Kidney epithelial cell (primary cell): Measurements from ENCODE around the gene SPOPL. TPM values are rescaled to one million over a fixed set of nuclear protein-coding genes. Genes with fewer than 3 reads are reported as not detected.

Experiments used
- DNase-seq: peaks from one replicate; pipeline ENCODE4 v3.0.0-alpha.2; 2010; ENCODE audit warnings: low read depth
- H3K27me3 ChIP-seq: 2 replicates; pipeline ENCODE4 v1.6.0; 2011; ENCODE audit warnings: low read length; ENCODE audit not compliant: control insufficient read depth, insufficient read depth
- H3K36me3 ChIP-seq: 2 replicates; pipeline ENCODE4 v1.5.1; 2011; ENCODE audit warnings: low read length; ENCODE audit not compliant: control insufficient read depth, insufficient read depth
- H3K4me3 ChIP-seq: 2 replicates; pipeline ENCODE4 v1.5.1; 2011; ENCODE audit warnings: low read depth, mild to moderate bottlenecking, control low read depth, low read length
- CTCF ChIP-seq: IDR thresholded peaks from 2 replicates; pipeline ENCODE4 v1.5.1; 2011; ENCODE audit warnings: mild to moderate bottlenecking, moderate library complexity, low read length, control low read depth, inconsistent platforms; ENCODE audit not compliant: insufficient read depth, poor library complexity, severe bottlenecking
- total RNA-seq: library from RNA; depleted of rRNA; stranded (reverse); fragments of >200 nt; gene quantifications from 2 replicates; pipeline ENCODE4 v1.2.3, GENCODE V29; 2015

SPOPL gene
- total RNA-seq, 1 donor from 2014 or later: 19.3 TPM

- TF ChIP-seq CTCF: no peak
- Histone ChIP-seq H3K36me3 (peaks cover 1% of the 10 kb centered on the region), H3K27me3 (no peaks in the 10 kb centered on the region), H3K4me3 (no peak overlapping the region)
- DNase-seq: no peak
Measured at GRCh38 chr2:138565230-138565598, 63.6 kb downstream of the SPOPL start.

- Histone ChIP-seq H3K27me3 (no peaks in the 10 kb centered on the region), H3K36me3 (no peaks in the 10 kb centered on the region), H3K4me3 (no peak overlapping the region)
- TF ChIP-seq CTCF: no peak
- no peak for DNase-seq
Measured at GRCh38 chr2:138572318-138572717, 70.7 kb downstream of the SPOPL start.

GRCh38 chr2:138577066-138577465 lies 75.5 kb downstream of the SPOPL start:
- no peak for TF ChIP-seq CTCF
- no peaks in the 10 kb centered on the region for H3K36me3 ChIP-seq
- H3K27me3 ChIP-seq: no peaks in the 10 kb centered on the region
- H3K4me3 ChIP-seq: no peak overlapping the region
- DNase-seq: no peak

GRCh38 chr2:138579556-138579955 lies 78.0 kb downstream of the SPOPL start:
- H3K4me3 ChIP-seq: no peak overlapping the region
- no peaks in the 10 kb centered on the region for H3K27me3 ChIP-seq
- no peaks in the 10 kb centered on the region for H3K36me3 ChIP-seq
- no peak for TF ChIP-seq CTCF
- no peak for DNase-seq

- TF ChIP-seq CTCF: no peak
- no peak for DNase-seq
Measured at GRCh38 chr2:138581909-138582308, 80.3 kb downstream of the SPOPL start.

GRCh38 chr2:138589663-138590062 lies 88.1 kb downstream of the SPOPL start:
- no peaks in the 10 kb centered on the region for H3K27me3 ChIP-seq
- H3K36me3 ChIP-seq: no peaks in the 10 kb centered on the region
- no peak for DNase-seq
- H3K4me3 ChIP-seq: no peak overlapping the region
- no peak for TF ChIP-seq CTCF

More at GRCh38 chr2:138581909-138582308, 80.3 kb downstream of the SPOPL start:
- no peaks in the 10 kb centered on the region for H3K36me3 ChIP-seq
- no peak overlapping the region for H3K4me3 ChIP-seq
- no peaks in the 10 kb centered on the region for H3K27me3 ChIP-seq
